Keratinocyte (primary cell): ENCODE results near the gene HEXIM1. TPM values are rescaled to one million over a fixed set of nuclear protein-coding genes. Genes with fewer than 3 reads are reported as not detected.

ENCODE experiments used
- DNase-seq: peaks from one replicate; pipeline ENCODE4 v3.0.0-alpha.2; 2011; ENCODE audit warnings: low read depth, missing footprints, low spot score
- FAIRE-seq: peaks from 2 replicates; lab custom pipeline; 2011; peaks lifted over from hg19 to GRCh38; lab: Jason Lieb, UNC
- H2AFZ ChIP-seq: 2 replicates; pipeline ENCODE4 v1.6.0; 2012; ENCODE audit warnings: low read length, control low read depth, inconsistent platforms; ENCODE audit not compliant: control insufficient read depth
- H3K27ac ChIP-seq: 2 replicates; pipeline ENCODE4 v1.5.1; 2011; ENCODE audit warnings: low read length; ENCODE audit not compliant: control insufficient read depth, insufficient read depth
- H3K27me3 ChIP-seq: 3 replicates; pipeline ENCODE4 v1.6.0; 2011; ENCODE audit warnings: low read length; ENCODE audit not compliant: control insufficient read depth, insufficient read depth; ENCODE audit errors: extremely low read depth
- H3K36me3 ChIP-seq, 2 experiments: 2 replicates in 1 of 2; 3 replicates in 1 of 2; pipeline ENCODE4 v1.5.1; 2011; ENCODE audit warnings: low read length in 2 of 2, mild to moderate bottlenecking in 1 of 2; ENCODE audit not compliant: control insufficient read depth in 2 of 2, insufficient read depth in 2 of 2; ENCODE audit errors: extremely low read depth in 1 of 2
- H3K4me1 ChIP-seq: 3 replicates; pipeline ENCODE4 v1.5.1; 2011; ENCODE audit warnings: low read length; ENCODE audit not compliant: control insufficient read depth, insufficient read depth; ENCODE audit errors: extremely low read depth
- H3K4me2 ChIP-seq: 3 replicates; pipeline ENCODE4 v1.6.0; 2011; ENCODE audit warnings: low read depth, low read length; ENCODE audit not compliant: control insufficient read depth, insufficient read depth; ENCODE audit errors: extremely low read depth
- H3K4me3 ChIP-seq, 3 experiments: fragments of 200-600 bp in 1 of 3; sonication (generic) in 1 of 3; 2 replicates in 2 of 3; 3 replicates in 1 of 3; pipeline ENCODE4 v1.5.1; 2011 to 2016; ENCODE audit warnings: low read length in 3 of 3, mild to moderate bottlenecking in 3 of 3, control low read depth in 2 of 3, inconsistent platforms in 1 of 3, low read depth in 1 of 3, mixed read lengths in 1 of 3, mixed run types in 1 of 3, moderate library complexity in 1 of 3; ENCODE audit not compliant: control insufficient read depth in 2 of 3, insufficient read depth in 2 of 3; ENCODE audit errors: extremely low read depth in 1 of 3
- H3K79me2 ChIP-seq: 2 replicates; pipeline ENCODE4 v1.6.0; 2012; ENCODE audit warnings: low read length; ENCODE audit not compliant: control insufficient read depth, insufficient read depth
- H3K9ac ChIP-seq: 3 replicates; pipeline ENCODE4 v1.6.0; 2011; ENCODE audit warnings: low read length; ENCODE audit not compliant: control insufficient read depth, insufficient read depth; ENCODE audit errors: extremely low read depth
- H3K9me1 ChIP-seq: 3 replicates; pipeline ENCODE4 v1.6.0; 2011; ENCODE audit warnings: low read length; ENCODE audit not compliant: control insufficient read depth, insufficient read depth; ENCODE audit errors: extremely low read depth
- H3K9me3 ChIP-seq: 2 replicates; pipeline ENCODE4 v1.5.1; 2012; ENCODE audit warnings: low read depth, low read length; ENCODE audit not compliant: control insufficient read depth
- H4K20me1 ChIP-seq: 3 replicates; pipeline ENCODE4 v1.6.0; 2011; ENCODE audit warnings: low read length; ENCODE audit not compliant: control insufficient read depth, insufficient read depth; ENCODE audit errors: extremely low read depth
- CTCF ChIP-seq, 3 experiments: IDR thresholded peaks in 1 of 3; conservative IDR thresholded peaks in 1 of 3; optimal IDR thresholded peaks in 1 of 3; 2 replicates in 2 of 3; 3 replicates in 1 of 3; pipeline versions ENCODE3 to v1.5.1; 2011; ENCODE audit warnings: low read length in 3 of 3, mild to moderate bottlenecking in 3 of 3, moderate library complexity in 2 of 3, control low read depth in 1 of 3, inconsistent platforms in 1 of 3; ENCODE audit not compliant: insufficient read depth in 2 of 3; ENCODE audit errors: extremely low read depth in 1 of 3
- EZH2 ChIP-seq: IDR thresholded peaks from one replicate; pipeline ENCODE4 v1.6.1; 2012; ENCODE audit warnings: inconsistent platforms, mild to moderate bottlenecking, low read length, moderate library complexity
- dilution Hi-C: fragments of 300-500 bp; cut with MboI; formaldehyde crosslinking; loops from one replicate; pipeline ENCODE4 v1.7.0; 2020; ENCODE audit warnings: low sequenced_read_pairs; ENCODE audit not compliant: extremely low pct_ligation_motif_present
- polyA plus RNA-seq, 5 experiments: library from polyadenylated mRNA; depleted of rRNA in 3 of 5; stranded (reverse) in 3 of 5; stranded (forward) in 1 of 5; unstranded in 1 of 5; fragments of >200 nt; gene quantifications; 1 replicate in 1 of 5; 2 replicates in 3 of 5; 3 replicates in 1 of 5; pipeline versions ENCODE4 v1.2.1 to v1.2.3, GENCODE V29; 2011 to 2012; ENCODE audit warnings: missing spikeins in 2 of 5, low read depth in 1 of 5, low replicate concordance in 1 of 5

HEXIM1 gene
- polyA plus RNA-seq, 1 donor (not counting 4 experiments of a cell fraction or from before 2014, with no cell fraction given) = 19.9 TPM

DNA sequence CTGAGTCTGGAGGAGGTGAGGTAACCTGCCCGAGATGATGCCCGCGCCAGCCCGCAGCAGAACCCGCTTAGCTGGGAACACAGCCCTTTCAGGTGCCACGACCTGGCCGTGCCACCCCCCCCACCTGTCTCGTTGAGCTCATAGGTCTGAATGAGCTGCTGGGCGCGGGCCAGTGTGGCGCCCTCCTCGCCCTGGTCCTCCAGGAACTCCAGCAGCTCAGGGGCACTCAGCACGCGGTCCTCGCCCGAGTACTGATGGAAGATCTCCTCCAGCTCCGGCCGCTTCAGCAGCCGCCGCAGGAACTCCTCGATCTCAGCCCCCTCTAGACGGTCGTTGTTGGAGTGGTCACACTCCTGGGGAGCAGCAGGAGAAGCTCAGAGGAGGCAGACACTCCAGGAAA is 29.6 kb upstream of the HEXIM1 start:
- dilution Hi-C loops = no loop called here
- no peak overlapping the region for H3K9ac ChIP-seq
- no peak overlapping the region for H3K4me2 ChIP-seq
- no peaks in the 10 kb centered on the region for H3K9me1 ChIP-seq
- peaks cover 5 to 22% of the 10 kb centered on the region in 2 experiments for H3K36me3 ChIP-seq
- peaks cover 21% of the 10 kb centered on the region for H3K79me2 ChIP-seq
- no peak for DNase-seq
- H3K4me3 ChIP-seq = no peak overlapping the region
- no peaks in the 10 kb centered on the region for H3K27me3 ChIP-seq
- no peak for TF ChIP-seq CTCF (optimal IDR thresholded peaks at IDR 0.05 in 1 of 3, IDR thresholded peaks at IDR 0.05 in 1 of 3, conservative IDR thresholded peaks at IDR 0.05 in 1 of 3; ENCODE audit: extremely low read depth in 1 of 3, insufficient read depth in 2 of 3, low read length in 3 of 3)
- no peak for TF ChIP-seq EZH2
- H3K27ac ChIP-seq = no peak overlapping the region
- peaks cover 14% of the 10 kb centered on the region for H3K4me1 ChIP-seq
- H4K20me1 ChIP-seq = no peaks in the 10 kb centered on the region
- FAIRE-seq = no peak
- no peak overlapping the region for H2AFZ ChIP-seq
- no peaks in the 10 kb centered on the region for H3K9me3 ChIP-seq

GRCh38 chr17:45119964-45120363 is 28.3 kb upstream of the HEXIM1 start:
- no peak overlapping the region for H3K27ac ChIP-seq
- no peaks in the 10 kb centered on the region for H3K9me3 ChIP-seq
- FAIRE-seq (no peak), DNase-seq (no peak)
- no peaks in the 10 kb centered on the region for H3K27me3 ChIP-seq
- no peaks in the 10 kb centered on the region for H4K20me1 ChIP-seq
- TF ChIP-seq EZH2 (no peak), CTCF (optimal IDR thresholded peaks at IDR 0.05 in 1 of 3, IDR thresholded peaks at IDR 0.05 in 1 of 3, conservative IDR thresholded peaks at IDR 0.05 in 1 of 3; ENCODE audit: extremely low read depth in 1 of 3, insufficient read depth in 2 of 3, low read length in 3 of 3) (no peak)
- dilution Hi-C loops = no loop called here
- H3K36me3 ChIP-seq = peaks cover 3 to 15% of the 10 kb centered on the region in 2 experiments
- H3K9me1 ChIP-seq = no peaks in the 10 kb centered on the region
- H3K4me3 ChIP-seq = no peak overlapping the region
- H2AFZ ChIP-seq = no peak overlapping the region
- no peak overlapping the region for H3K4me2 ChIP-seq
- H3K79me2 ChIP-seq = peaks cover 31% of the 10 kb centered on the region
- H3K9ac ChIP-seq = no peak overlapping the region
- peaks cover 26% of the 10 kb centered on the region for H3K4me1 ChIP-seq
